Caco-2 (cell line): Measurements from ENCODE around the gene SYT7. TPM values are rescaled to one million over a fixed set of nuclear protein-coding genes. Genes with fewer than 3 reads are reported as not detected.

ENCODE experiments used
- BruUV-seq: library from RNA; stranded (reverse); fragments of 400-500 nt; replicated peaks from 2 replicates; lab custom pipeline; 2021; lab: Mats Ljungman, UMichigan
- CTCF ChIA-PET: fragments of 300-600 bp; sonication (Branson Sonifier 250); formaldehyde crosslinking; loops from one replicate; lab custom pipeline; 2022; ENCODE audit warnings: antibody characterized with exemption; lab: Charles Lee
- POLR2A ChIA-PET: fragments of 300-600 bp; sonication (Branson Sonifier 250); formaldehyde crosslinking; loops from one replicate; lab custom pipeline; 2022; ENCODE audit warnings: antibody characterized with exemption; lab: Charles Lee
- DNase-seq, 2 experiments: peaks; one replicate each; pipeline versions ENCODE4 v3.0.0 to v3.0.0-alpha.2; 2020 to 2022
- H3K27me3 ChIP-seq: replicated peaks from 2 replicates; pipeline ENCODE4 v1.6.0; 2011; ENCODE audit warnings: low read length; ENCODE audit not compliant: control insufficient read depth, insufficient read depth
- H3K36me3 ChIP-seq: 2 replicates; pipeline ENCODE4 v1.5.1; 2011; ENCODE audit warnings: low read length; ENCODE audit not compliant: control insufficient read depth, insufficient read depth
- H3K4me1 ChIP-seq: fragments of 250-450 bp; sonication (Bioruptor Pico); 2 replicates; pipeline ENCODE4 v1.5.1; 2020; ENCODE audit warnings: mild to moderate bottlenecking
- H3K4me3 ChIP-seq: 2 replicates; pipeline ENCODE4 v1.5.1; 2011; ENCODE audit warnings: low read depth, mild to moderate bottlenecking, control low read depth, low read length
- H3K9me3 ChIP-seq: fragments of 250-450 bp; sonication (Bioruptor Pico); 2 replicates; pipeline ENCODE4 v1.5.1; 2020; ENCODE audit warnings: mild to moderate bottlenecking, moderate library complexity
- H3K27ac Mint-ChIP-seq: one replicate; pipeline ENCODE4 v1.8.0; 2022; ENCODE audit warnings: mixed read lengths; ENCODE audit not compliant: unreplicated experiment
- H3K27me3 Mint-ChIP-seq: one replicate; pipeline ENCODE4 v1.8.0; 2022; ENCODE audit warnings: mixed read lengths; ENCODE audit not compliant: insufficient read depth, unreplicated experiment
- H3K36me3 Mint-ChIP-seq: one replicate; pipeline ENCODE4 v1.8.0; 2022; ENCODE audit warnings: mild to moderate bottlenecking, mixed read lengths; ENCODE audit not compliant: insufficient read depth, unreplicated experiment
- H3K4me1 Mint-ChIP-seq: one replicate; pipeline ENCODE4 v1.8.0; 2022; ENCODE audit warnings: low read depth, mixed read lengths; ENCODE audit not compliant: unreplicated experiment
- H3K4me3 Mint-ChIP-seq: one replicate; pipeline ENCODE4 v1.8.0; 2022; ENCODE audit warnings: mild to moderate bottlenecking, moderate library complexity, mixed read lengths; ENCODE audit not compliant: unreplicated experiment
- H3K9me3 Mint-ChIP-seq: one replicate; pipeline ENCODE4 v1.8.0; 2022; ENCODE audit warnings: mixed read lengths; ENCODE audit not compliant: unreplicated experiment
- CTCF ChIP-seq, 2 experiments: fragments of 200-600 bp in 1 of 2; IDR thresholded peaks; 1 replicate in 1 of 2; 2 replicates in 1 of 2; pipeline versions ENCODE4 v1.5.1 to v1.8.0; 2011 to 2022; ENCODE audit warnings: antibody characterized with exemption in 1 of 2, control low read depth in 1 of 2, inconsistent platforms in 1 of 2, low read depth in 1 of 2, low read length in 1 of 2, mild to moderate bottlenecking in 1 of 2, moderate library complexity in 1 of 2; ENCODE audit not compliant: insufficient read depth in 1 of 2, severe bottlenecking in 1 of 2, unreplicated experiment in 1 of 2
- intact Hi-C: fragments of 100-400 bp; cut with micrococcal nuclease; formaldehyde crosslinking; loops from one replicate; pipeline ENCODE4 v1.10.0; 2022; ENCODE audit not compliant: unreplicated experiment
- total RNA-seq: library from RNA; stranded (reverse); gene quantifications from 2 replicates; pipeline ENCODE4 v1.2.3, GENCODE V29; 2022

Gene SYT7
- total RNA-seq, 1 experiment from 2014 or later, result 33.5 TPM

DNA sequence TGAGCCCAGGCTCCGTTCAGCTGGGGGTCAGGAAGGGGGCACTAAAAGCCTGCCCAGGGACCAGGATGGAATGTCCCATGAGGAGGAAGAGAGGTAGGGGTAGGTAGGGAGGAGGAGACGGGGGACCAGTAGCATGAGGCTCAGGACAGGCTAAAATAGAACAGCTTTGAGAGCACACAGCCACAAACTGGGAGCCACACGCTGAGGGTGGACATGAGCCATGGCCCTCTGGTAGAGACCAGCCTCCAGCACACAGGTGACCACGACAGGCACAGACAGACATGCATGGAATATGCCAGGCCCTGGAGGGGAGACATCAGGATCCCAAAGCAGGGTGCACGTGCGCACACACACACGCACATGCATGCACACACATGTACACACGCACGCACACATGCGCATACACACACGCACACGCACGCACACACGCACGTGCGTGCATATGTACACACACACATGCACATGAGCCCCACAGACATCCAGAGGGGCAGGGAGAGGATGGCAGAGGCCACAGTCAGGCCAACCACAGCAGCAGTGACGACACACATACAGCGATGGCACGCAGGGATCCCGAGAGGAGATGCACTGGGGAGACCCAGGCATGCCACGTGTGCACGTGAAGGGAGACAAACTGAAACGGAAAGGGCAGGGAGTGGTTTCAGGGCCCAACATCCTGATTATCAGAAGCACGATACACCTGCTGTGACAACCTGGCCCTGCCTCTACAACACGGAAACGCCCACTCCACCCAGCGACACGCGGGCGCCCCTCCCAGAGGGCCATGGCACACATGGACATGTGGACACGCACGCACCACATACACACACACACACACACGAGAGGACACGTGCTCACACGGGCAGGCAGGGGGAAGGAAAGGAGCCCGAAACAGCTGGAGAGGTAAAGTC lies 46.6 kb downstream of the SYT7 start:
- peaks cover 52% of the 10 kb centered on the region for H3K4me1 ChIP-seq
- POLR2A ChIA-PET, result no interaction called here
- peaks cover 28% of the 10 kb centered on the region for H3K4me1 Mint-ChIP-seq
- BruUV-seq, result no TSS peak
- H3K27me3 Mint-ChIP-seq, result no peaks in the 10 kb centered on the region
- no peak for TF ChIP-seq CTCF (IDR thresholded peaks at IDR 0.05; ENCODE audit: insufficient read depth in 1 of 2, low read depth in 1 of 2, low read length in 1 of 2, severe bottlenecking in 1 of 2, unreplicated experiment in 1 of 2)
- CTCF ChIA-PET, result interaction anchor here (0.7 kb wide), 1 partner anchor 8 kb away, joined by 3 read pairs; no protein-coding TSS in a partner anchor
- H3K9me3 Mint-ChIP-seq, result no peaks in the 10 kb centered on the region
- no peaks in the 10 kb centered on the region for H3K9me3 ChIP-seq
- no peak overlapping the region for H3K27ac Mint-ChIP-seq
- H3K36me3 ChIP-seq, result no peaks in the 10 kb centered on the region
- H3K36me3 Mint-ChIP-seq, result peaks cover 10% of the 10 kb centered on the region
- no peak overlapping the region for H3K4me3 Mint-ChIP-seq
- H3K4me3 ChIP-seq, result no peak overlapping the region
- no peak for DNase-seq
- no peaks in the 10 kb centered on the region for H3K27me3 ChIP-seq
- intact Hi-C loops, result no loop called here

GRCh38 chr11:61533401-61533800 lies 47.5 kb downstream of the SYT7 start:
- Mint-ChIP-seq H3K4me3 (no peak overlapping the region), H3K9me3 (no peaks in the 10 kb centered on the region), H3K27me3 (no peaks in the 10 kb centered on the region), H3K4me1 (peaks cover 26% of the 10 kb centered on the region), H3K36me3 (peaks cover 10% of the 10 kb centered on the region), H3K27ac (no peak overlapping the region)
- no peak overlapping the region for H3K4me3 ChIP-seq
- ChIA-PET CTCF (no interaction called here), POLR2A (no interaction called here)
- H3K4me1 ChIP-seq, result peaks cover 47% of the 10 kb centered on the region
- H3K9me3 ChIP-seq, result no peaks in the 10 kb centered on the region
- no peaks in the 10 kb centered on the region for H3K27me3 ChIP-seq
- peak; percentile 61 to 81 for DNase-seq
- no peaks in the 10 kb centered on the region for H3K36me3 ChIP-seq
- no TSS peak for BruUV-seq
- TF ChIP-seq CTCF (IDR thresholded peaks at IDR 0.05; ENCODE audit: insufficient read depth in 1 of 2, low read depth in 1 of 2, low read length in 1 of 2, severe bottlenecking in 1 of 2, unreplicated experiment in 1 of 2), result no peak
- intact Hi-C loops, result loop anchor here (2.0 kb wide), 3 partner anchors 33 to 93 kb away; no protein-coding TSS in a partner anchor

DNA sequence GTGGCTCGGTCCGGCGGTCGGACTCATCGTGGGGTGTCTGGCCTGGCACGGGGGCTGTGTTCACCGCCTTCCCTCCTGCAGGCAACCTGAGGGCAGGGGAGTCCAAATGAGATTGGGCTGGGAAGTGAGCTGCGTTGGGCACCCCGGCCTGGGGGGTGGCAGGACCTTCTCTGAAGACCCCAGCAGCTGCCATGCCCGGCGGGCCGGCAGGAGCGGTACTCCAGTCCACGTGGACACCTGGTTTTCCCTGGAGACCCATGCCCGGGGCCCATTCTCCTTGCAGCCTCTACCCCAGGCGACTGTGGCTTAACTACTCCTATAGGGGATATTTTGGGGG lies 47.9 kb downstream of the SYT7 start:
- Histone ChIP-seq H3K4me1 (peaks cover 43% of the 10 kb centered on the region), H3K27me3 (no peaks in the 10 kb centered on the region), H3K4me3 (no peak overlapping the region), H3K9me3 (no peaks in the 10 kb centered on the region), H3K36me3 (no peaks in the 10 kb centered on the region)
- POLR2A ChIA-PET, result no interaction called here
- intact Hi-C loops, result loop anchor here (2.0 kb wide), 3 partner anchors 34 to 94 kb away; no protein-coding TSS in a partner anchor
- Mint-ChIP-seq H3K27me3 (no peaks in the 10 kb centered on the region), H3K27ac (no peak overlapping the region), H3K4me3 (no peak overlapping the region), H3K4me1 (peaks cover 22% of the 10 kb centered on the region), H3K36me3 (peaks cover 10% of the 10 kb centered on the region), H3K9me3 (no peaks in the 10 kb centered on the region)
- DNase-seq, result no peak
- CTCF ChIA-PET, result interaction anchor here (1.3 to 1.5 kb wide), 2 partner anchors 87 to 97 kb away, joined by 3 to 4 read pairs; no protein-coding TSS in a partner anchor
- no peak for TF ChIP-seq CTCF (IDR thresholded peaks at IDR 0.05; ENCODE audit: insufficient read depth in 1 of 2, low read depth in 1 of 2, low read length in 1 of 2, severe bottlenecking in 1 of 2, unreplicated experiment in 1 of 2)
- BruUV-seq, result no TSS peak
